Muscle of arm (tissue), 12 donors: Measurements from ENCODE around the gene KAZN. TPM values are rescaled to one million over a fixed set of nuclear protein-coding genes. Genes with fewer than 3 reads are reported as not detected.
"Not testable (repeated sequence)": the region's sequence is repeated elsewhere in the genome, so short reads cannot be mapped to it uniquely, and the experiment has no call there.

ENCODE experiments used
- DNase-seq: peaks from one replicate; pipeline ENCODE4 v3.0.0-alpha.2; 2013
- polyA plus RNA-seq, 12 donors: library from polyadenylated mRNA; unstranded; fragments of 120-200 nt; gene quantifications; one replicate each; pipeline ENCODE4 v1.2.1, GENCODE V29; 2013; ENCODE audit not compliant: insufficient read length in 12 of 12

KAZN gene
- polyA plus RNA-seq, 12 donors, result 10.6 to 20.6 (median 14.8) TPM; not detected in 1

DNA sequence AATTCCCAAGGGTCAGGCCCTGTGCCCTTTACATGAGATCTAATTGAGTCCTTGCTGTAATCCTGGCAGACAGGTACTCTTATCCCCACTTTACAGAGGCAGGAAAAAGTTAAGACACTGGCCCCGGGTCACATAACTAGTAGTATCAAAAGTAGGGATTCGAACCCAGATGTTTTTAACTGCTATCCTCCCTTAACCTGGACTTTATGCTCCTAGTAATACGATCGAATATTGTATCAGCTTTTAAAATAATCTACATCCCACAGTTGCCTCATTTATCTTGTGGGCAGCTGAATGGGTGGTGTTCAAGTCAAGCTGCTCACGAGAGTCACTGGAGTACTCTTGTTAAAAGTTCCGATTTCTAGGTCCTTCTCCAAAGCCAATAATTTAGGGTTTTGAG lies 529.6 kb downstream of the KAZN start:
- no peak for DNase-seq

GRCh38 chr1:15128520-15129313 lies 530.2 kb downstream of the KAZN start:
- DNase-seq, result peak; percentile 70

DNA sequence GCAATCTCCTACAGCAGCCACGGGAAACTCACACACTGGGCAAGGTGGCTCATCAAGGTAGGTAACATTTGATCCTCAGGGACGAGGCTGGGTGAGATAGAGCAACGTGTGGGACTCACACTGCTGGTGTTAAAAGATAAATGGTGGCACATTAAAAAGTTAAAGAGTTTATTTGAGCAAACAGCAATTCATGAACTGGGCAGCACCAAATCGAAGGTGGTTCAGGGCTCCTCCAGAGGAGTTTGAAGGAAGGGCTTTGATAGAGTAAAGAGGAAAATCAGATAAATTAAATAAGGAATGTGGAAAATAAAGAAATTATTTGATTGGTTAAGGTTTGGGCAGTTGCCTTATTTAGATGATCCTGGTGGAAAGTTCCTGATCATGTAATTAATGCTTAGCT lies 531.5 kb downstream of the KAZN start:
- no peak for DNase-seq

DNA sequence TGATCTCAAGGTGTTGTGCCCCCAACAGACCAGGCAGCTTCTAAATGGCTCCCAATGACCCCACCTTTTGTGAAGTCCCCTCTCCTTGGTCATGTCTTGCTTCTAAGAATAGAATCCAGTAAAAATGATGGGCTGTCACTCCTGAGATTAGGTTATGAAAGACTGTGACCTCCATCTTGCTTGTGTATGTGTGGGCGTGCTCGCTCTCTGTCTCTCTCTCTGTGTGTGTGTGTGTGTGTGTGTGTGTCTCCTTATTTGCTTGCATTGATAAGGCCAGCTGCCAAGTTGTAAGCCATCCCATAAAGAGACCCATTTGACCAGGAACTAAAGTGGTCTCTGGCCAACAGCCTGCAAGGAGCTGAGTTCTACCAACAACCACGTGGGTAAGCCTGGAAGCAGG lies 532.1 kb downstream of the KAZN start:
- no peak for DNase-seq

DNA sequence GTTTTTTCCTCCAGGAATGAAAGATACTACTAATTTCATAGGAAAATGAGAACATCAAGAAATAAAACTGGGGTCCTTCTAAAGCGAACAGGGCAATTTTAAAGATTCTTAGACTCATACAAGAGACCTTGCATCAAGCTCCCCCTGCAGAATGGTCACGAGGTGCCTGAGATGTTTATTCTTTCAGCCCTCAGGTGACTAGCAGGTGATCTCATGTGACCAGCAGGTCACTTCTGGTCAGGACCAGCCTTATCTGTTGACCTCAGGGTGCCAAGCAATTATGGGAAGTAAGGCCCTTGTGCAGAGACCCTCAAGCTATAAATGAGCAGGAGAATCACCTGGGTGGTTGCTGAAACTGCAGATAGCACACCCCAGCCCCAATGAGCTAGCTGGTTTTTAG lies 534.5 kb downstream of the KAZN start:
- no peak for DNase-seq

- no peak for DNase-seq
Observed at GRCh38 chr1:15134285-15134684, 535.8 kb downstream of the KAZN start.

GRCh38 chr1:15135604-15136003 lies 537.1 kb downstream of the KAZN start:
- not testable (repeated sequence) for DNase-seq

GRCh38 chr1:15137809-15138208 lies 539.3 kb downstream of the KAZN start:
- no peak for DNase-seq

- DNase-seq, result no peak
Observed at GRCh38 chr1:15139654-15140350, 541.3 kb downstream of the KAZN start.

DNA sequence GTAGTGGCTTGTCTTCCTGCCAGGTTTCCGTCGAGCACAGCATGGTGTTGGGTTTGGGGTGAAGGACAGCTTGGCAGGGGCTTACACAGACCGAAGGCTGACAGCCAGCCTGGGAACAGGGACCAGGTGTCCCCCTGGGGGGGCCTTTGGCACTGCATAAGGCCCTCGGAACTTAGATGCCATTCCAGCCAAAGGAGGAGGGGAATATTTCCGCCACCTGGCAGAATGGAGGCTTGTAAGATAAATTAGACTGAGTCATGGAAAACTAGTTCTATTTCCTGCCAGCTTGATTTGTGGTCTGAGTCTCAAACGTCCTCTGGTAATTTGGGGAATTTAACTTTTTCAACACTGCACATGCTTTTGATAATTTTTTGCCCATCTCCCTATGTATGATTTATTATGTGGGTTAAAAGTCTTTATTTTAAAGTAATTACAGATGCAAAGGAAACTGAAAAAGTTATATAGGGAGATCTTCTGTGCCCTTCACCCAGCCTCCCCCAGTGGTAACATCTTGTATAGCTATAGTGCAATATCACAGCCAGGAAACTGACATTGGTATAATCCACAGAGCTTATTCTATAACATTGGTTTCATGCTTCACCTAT lies 543.6 kb downstream of the KAZN start:
- DNase-seq, result peak; percentile 28

DNA sequence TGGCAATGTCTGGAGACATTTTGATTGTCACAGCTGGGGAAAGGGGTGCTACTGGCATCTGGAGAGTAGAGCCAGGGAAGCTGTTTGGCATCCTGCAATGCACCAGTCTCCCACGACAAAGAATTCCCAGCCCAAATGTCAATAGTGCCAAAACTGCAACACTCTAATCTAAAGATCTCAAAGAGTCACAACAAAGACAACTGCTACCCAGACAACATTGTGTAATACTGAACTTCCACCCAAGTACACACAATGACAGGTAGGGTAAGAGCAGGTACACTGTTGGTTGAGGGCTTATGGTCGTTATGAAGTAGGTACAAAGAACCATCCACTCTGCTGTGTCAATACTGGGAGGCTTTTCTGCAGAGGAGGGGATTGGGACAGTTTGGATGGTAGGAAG lies 546.8 kb downstream of the KAZN start:
- no peak for DNase-seq

- DNase-seq, result no peak
Observed at GRCh38 chr1:15146142-15146680, 547.7 kb downstream of the KAZN start.

DNA sequence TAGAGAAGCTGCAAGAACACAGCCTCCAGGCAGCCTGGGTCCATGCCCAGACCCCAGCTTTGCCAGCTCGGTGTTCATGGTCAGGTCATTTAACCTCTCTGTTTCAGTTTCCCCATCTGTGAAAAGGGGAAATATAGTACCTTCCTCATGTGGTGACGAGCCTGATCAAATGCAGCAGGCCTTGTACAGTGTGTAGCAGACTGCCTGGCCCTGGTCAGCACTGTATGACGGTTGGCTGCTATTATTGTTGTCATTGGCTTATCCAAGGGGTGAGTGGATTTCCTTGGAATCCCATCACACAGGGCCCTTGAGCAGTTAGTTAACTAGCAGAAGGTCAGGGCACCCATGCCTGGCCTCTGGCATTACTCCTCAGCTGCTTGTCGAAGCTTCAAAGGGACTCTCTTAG lies 548.5 kb downstream of the KAZN start:
- DNase-seq, result no peak

DNA sequence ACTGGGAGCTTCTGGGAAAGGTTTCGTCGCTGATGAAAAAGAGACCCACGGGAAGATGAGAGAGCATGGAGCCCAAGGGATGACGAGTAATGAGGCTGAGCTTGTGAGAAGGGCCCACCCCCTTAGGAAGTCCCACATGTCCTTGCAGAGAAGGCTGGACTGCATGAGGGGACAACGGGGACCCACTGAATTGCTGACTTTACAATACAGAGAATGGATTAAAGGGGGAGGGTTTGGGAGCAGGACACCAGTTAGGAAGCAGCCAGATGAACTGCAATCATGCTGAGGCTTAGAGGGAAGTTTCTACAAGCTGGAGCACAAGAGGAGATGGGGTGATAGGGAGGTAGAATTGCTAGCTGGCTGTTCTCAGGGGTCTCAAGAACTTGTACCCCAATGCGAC lies 549.5 kb downstream of the KAZN start:
- DNase-seq, result no peak

DNA sequence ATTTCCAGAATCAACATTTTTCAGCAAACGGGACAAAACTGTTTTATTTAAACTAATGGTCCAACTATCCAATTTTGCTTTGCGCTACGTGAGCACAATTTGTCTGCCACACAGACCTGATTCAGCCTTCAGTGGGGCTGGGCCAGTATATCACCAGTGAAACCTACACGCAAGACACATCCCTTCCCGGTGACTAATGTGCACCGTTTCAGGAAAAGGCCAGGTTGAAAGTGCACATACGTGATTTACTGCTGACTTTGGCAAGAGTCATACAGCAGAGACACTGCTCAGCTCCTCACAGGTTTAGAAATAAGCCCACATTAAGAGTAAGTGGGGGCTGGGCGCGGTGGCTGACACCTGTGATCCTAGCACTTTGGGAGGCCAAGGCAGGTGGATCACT lies 550.0 kb downstream of the KAZN start:
- no peak for DNase-seq

- no peak for DNase-seq
Observed at GRCh38 chr1:15148941-15149340, 550.5 kb downstream of the KAZN start.

- no peak for DNase-seq
Observed at GRCh38 chr1:15150376-15150775, 551.9 kb downstream of the KAZN start.

DNA sequence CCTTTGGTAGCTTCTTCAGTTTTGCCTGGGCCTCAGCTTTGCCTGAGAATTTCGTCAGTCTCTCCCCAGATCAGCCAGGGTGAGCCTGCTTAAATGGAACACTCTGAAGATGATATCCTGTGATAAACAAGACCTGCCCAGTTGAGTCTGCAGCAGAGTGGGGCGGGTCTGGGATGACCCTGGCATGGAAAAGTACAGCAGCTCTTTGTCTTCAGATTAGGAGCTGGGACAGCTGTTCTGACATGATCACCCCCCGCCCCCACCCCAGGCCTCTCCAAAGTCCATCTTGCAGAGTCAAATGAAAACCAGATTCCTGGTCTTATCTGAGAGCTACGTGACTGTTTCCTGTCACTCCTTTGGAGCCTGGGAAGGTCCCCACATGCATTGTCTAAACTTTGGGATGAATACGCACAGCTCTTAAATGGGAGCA lies 552.9 kb downstream of the KAZN start:
- no peak for DNase-seq

GRCh38 chr1:15151871-15152270 lies 553.4 kb downstream of the KAZN start:
- DNase-seq, result no peak

GRCh38 chr1:15152318-15153183 lies 554.1 kb downstream of the KAZN start:
- peak; percentile 84 for DNase-seq

- DNase-seq, result peak; percentile 62
Observed at GRCh38 chr1:15153184-15153841, 554.8 kb downstream of the KAZN start, which contains the start of gene TMEM51. Gene TMEM51, plus strand, starts transcription at chr1:15153747. Its CDS starts 61,341 bp downstream, at chr1:15215088.
